HepG2 (cell line): ENCODE measurements around the gene BYSL. TPM values are rescaled to one million over a fixed set of nuclear protein-coding genes. Genes with fewer than 3 reads are reported as not detected.
A peak's percentile ranks its signal among the peaks of the same experiment; 100 is the strongest.

Experiments used
- CBX2 ChIP-seq, 2 experiments: fragments of 200-600 bp in 1 of 2; sonication (generic); formaldehyde crosslinking in 1 of 2; IDR thresholded peaks; 2 replicates each; pipeline versions ENCODE4 v1.7.0 to v1.8.1; 2018 to 2022; ENCODE audit warnings: low read depth in 2 of 2, low read length in 1 of 2, mild to moderate bottlenecking in 1 of 2, missing genetic modification reagents in 1 of 2
- KAT2B ChIP-seq: fragments of 150-350 bp; IDR thresholded peaks from 2 replicates; pipeline ENCODE4 v1.6.1; 2014; ENCODE audit warnings: low read depth, low read length, borderline replicate concordance
- MXI1 ChIP-seq: IDR thresholded peaks from 3 replicates; pipeline ENCODE4 v1.6.1; 2012; ENCODE audit warnings: low read depth, low read length, inconsistent platforms, borderline replicate concordance
- MYC ChIP-seq: sonication (generic); formaldehyde crosslinking; IDR thresholded peaks from 2 replicates; pipeline ENCODE4 v1.9.0; 2021; ENCODE audit warnings: missing genetic modification reagents, borderline replicate concordance
- NFYB ChIP-seq: sonication (generic); formaldehyde crosslinking; IDR thresholded peaks from 2 replicates; pipeline ENCODE4 v1.4.0; 2020; ENCODE audit warnings: missing genetic modification reagents
- PAWR ChIP-seq: sonication (generic); formaldehyde crosslinking; IDR thresholded peaks from 2 replicates; pipeline ENCODE4 v1.4.0; 2020; ENCODE audit warnings: missing genetic modification reagents, mild to moderate bottlenecking, borderline replicate concordance
- SMARCE1 ChIP-seq: fragments of 450-650 bp; IDR thresholded peaks from 2 replicates; pipeline ENCODE4 v1.6.1; 2017; ENCODE audit warnings: borderline replicate concordance
- SSRP1 ChIP-seq: IDR thresholded peaks from 2 replicates; pipeline ENCODE4 v1.6.1; 2016; ENCODE audit warnings: control low read depth
- ZNF24 ChIP-seq: fragments of 450-650 bp; IDR thresholded peaks from 2 replicates; pipeline ENCODE4 v1.6.1; 2017; ENCODE audit warnings: antibody characterized with exemption, mild to moderate bottlenecking
- ZNF766 ChIP-seq: sonication (generic); formaldehyde crosslinking; IDR thresholded peaks from 2 replicates; pipeline ENCODE4 v1.5.0; 2020; ENCODE audit warnings: missing genetic modification reagents, borderline replicate concordance
- ZNF776 ChIP-seq: sonication (generic); formaldehyde crosslinking; IDR thresholded peaks from 2 replicates; pipeline ENCODE4 v1.4.0; 2020; ENCODE audit warnings: mild to moderate bottlenecking, missing genetic modification reagents
- ZNF788 ChIP-seq: sonication (generic); formaldehyde crosslinking; IDR thresholded peaks from 2 replicates; pipeline ENCODE4 v1.5.0; 2020; ENCODE audit warnings: mild to moderate bottlenecking, missing genetic modification reagents, borderline replicate concordance
- ZSCAN21 ChIP-seq: sonication (generic); formaldehyde crosslinking; IDR thresholded peaks from 2 replicates; pipeline ENCODE4 v1.8.0; 2022; ENCODE audit warnings: mild to moderate bottlenecking, missing genetic modification reagents, moderate library complexity, borderline replicate concordance
- polyA plus RNA-seq, 8 experiments: library from polyadenylated mRNA; depleted of rRNA in 3 of 8; stranded (reverse) in 7 of 8; unstranded in 1 of 8; fragments of >200 nt; fragmentation: Illumina TruSeq in 4 of 8; extraction: Trizol in 4 of 8; gene quantifications; 2 replicates each; pipeline versions ENCODE4 v1.2.1 to v1.2.3, GENCODE V29; 2011 to 2016; ENCODE audit warnings: low read depth in 4 of 8, missing spikeins in 1 of 8, mixed read lengths in 1 of 8; ENCODE audit not compliant: insufficient read depth in 1 of 8
- total RNA-seq, 5 experiments: library from RNA; depleted of rRNA; stranded (reverse); fragments of >200 nt; fragmentation: Illumina TruSeq; extraction: Trizol; gene quantifications; 2 replicates each; pipeline ENCODE4 v1.2.3, GENCODE V29; 2016; ENCODE audit warnings: low read depth in 1 of 5
- TF ChIP-seq, protein P1 (sequence below): sonication (generic); formaldehyde crosslinking; IDR thresholded peaks from 2 replicates; pipeline ENCODE4 v1.5.1; 2020; ENCODE audit warnings: mild to moderate bottlenecking, missing genetic modification reagents, moderate library complexity
- TF ChIP-seq, protein P2 (sequence below): sonication (generic); formaldehyde crosslinking; IDR thresholded peaks from 2 replicates; pipeline ENCODE4 v1.4.0; 2020; ENCODE audit warnings: missing genetic modification reagents, borderline replicate concordance
- TF ChIP-seq, protein P3 (sequence below): sonication (generic); formaldehyde crosslinking; IDR thresholded peaks from 2 replicates; pipeline ENCODE4 v1.9.0; 2022; ENCODE audit warnings: missing genetic modification reagents, mild to moderate bottlenecking, borderline replicate concordance
- TF ChIP-seq, protein P4 (sequence below): sonication (generic); formaldehyde crosslinking; IDR thresholded peaks from 2 replicates; pipeline ENCODE4 v1.4.0; 2020; ENCODE audit warnings: low read depth, mild to moderate bottlenecking, missing genetic modification reagents

The BYSL gene
- total and polyA plus RNA-seq, 2 of the 13 experiments (the other 11 are each of a cell fraction or from before 2014, with no cell fraction given), result 27.9 to 28.6 TPM

DNA sequence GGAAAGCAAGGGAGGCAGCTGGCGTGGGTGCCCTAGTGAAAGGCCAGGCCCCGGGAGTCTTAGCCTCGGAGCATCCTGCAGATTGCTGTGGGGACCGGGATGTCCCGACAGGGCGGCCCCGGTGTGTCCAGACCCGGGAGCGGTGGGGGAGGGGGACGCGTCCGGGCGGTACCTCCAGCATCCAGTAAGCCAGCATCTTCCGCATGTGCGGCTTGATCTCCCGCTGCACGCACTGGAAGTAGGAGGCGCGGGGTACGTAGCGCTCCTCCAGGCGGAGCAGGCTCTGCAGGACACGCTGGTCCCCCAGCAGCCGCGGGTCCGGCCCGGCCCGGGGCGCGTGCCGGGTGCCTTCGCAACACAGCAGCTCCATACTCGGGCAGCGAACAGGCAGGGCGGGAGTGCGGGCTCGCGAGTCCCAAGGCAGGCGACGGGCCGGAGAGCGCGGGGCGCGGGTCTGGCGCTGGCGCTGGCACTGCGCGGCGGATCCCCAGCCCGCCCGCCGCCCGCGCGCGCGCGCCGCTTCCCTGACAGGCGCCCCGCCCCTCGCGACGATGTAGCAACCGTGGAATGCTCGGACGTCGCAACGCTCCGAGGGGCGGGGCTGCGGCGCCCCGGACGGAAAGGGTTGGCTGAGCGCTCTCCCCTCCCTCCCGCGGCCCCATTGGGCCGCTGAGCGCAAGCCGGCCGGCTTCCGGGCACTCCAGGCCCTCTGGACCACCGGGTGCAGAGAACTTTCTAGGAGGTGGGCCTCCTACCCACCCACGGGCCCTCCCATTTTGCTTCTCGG, 20.2 kb downstream of the BYSL start, which contains the start of gene CCND3 (continued):
- TF ChIP-seq, protein P1, sequence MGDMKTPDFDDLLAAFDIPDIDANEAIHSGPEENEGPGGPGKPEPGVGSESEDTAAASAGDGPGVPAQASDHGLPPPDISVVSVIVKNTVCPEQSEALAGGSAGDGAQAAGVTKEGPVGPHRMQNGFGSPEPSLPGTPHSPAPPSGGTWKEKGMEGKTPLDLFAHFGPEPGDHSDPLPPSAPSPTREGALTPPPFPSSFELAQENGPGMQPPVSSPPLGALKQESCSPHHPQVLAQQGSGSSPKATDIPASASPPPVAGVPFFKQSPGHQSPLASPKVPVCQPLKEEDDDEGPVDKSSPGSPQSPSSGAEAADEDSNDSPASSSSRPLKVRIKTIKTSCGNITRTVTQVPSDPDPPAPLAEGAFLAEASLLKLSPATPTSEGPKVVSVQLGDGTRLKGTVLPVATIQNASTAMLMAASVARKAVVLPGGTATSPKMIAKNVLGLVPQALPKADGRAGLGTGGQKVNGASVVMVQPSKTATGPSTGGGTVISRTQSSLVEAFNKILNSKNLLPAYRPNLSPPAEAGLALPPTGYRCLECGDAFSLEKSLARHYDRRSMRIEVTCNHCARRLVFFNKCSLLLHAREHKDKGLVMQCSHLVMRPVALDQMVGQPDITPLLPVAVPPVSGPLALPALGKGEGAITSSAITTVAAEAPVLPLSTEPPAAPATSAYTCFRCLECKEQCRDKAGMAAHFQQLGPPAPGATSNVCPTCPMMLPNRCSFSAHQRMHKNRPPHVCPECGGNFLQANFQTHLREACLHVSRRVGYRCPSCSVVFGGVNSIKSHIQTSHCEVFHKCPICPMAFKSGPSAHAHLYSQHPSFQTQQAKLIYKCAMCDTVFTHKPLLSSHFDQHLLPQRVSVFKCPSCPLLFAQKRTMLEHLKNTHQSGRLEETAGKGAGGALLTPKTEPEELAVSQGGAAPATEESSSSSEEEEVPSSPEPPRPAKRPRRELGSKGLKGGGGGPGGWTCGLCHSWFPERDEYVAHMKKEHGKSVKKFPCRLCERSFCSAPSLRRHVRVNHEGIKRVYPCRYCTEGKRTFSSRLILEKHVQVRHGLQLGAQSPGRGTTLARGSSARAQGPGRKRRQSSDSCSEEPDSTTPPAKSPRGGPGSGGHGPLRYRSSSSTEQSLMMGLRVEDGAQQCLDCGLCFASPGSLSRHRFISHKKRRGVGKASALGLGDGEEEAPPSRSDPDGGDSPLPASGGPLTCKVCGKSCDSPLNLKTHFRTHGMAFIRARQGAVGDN (CRISPR knock-in tag), result peak; percentile 83
- no peak for TF ChIP-seq ZNF24
- no peak for TF ChIP-seq ZNF776 (CRISPR knock-in tag)
- TF ChIP-seq ZNF766 (CRISPR knock-in tag), result peak; percentile 79; the same call in 1 of the 2 replicates
- TF ChIP-seq ZNF788, result no peak; the same call in none of the 2 replicates
- no peak for TF ChIP-seq SSRP1
- TF ChIP-seq PAWR (CRISPR knock-in tag), result no peak
- TF ChIP-seq MXI1, result peak; percentile 73; the same call in 1 of the 3 replicates
- no peak for TF ChIP-seq ZSCAN21 (CRISPR knock-in tag)
- TF ChIP-seq NFYB, result peak; percentile 71
- TF ChIP-seq, protein P2, sequence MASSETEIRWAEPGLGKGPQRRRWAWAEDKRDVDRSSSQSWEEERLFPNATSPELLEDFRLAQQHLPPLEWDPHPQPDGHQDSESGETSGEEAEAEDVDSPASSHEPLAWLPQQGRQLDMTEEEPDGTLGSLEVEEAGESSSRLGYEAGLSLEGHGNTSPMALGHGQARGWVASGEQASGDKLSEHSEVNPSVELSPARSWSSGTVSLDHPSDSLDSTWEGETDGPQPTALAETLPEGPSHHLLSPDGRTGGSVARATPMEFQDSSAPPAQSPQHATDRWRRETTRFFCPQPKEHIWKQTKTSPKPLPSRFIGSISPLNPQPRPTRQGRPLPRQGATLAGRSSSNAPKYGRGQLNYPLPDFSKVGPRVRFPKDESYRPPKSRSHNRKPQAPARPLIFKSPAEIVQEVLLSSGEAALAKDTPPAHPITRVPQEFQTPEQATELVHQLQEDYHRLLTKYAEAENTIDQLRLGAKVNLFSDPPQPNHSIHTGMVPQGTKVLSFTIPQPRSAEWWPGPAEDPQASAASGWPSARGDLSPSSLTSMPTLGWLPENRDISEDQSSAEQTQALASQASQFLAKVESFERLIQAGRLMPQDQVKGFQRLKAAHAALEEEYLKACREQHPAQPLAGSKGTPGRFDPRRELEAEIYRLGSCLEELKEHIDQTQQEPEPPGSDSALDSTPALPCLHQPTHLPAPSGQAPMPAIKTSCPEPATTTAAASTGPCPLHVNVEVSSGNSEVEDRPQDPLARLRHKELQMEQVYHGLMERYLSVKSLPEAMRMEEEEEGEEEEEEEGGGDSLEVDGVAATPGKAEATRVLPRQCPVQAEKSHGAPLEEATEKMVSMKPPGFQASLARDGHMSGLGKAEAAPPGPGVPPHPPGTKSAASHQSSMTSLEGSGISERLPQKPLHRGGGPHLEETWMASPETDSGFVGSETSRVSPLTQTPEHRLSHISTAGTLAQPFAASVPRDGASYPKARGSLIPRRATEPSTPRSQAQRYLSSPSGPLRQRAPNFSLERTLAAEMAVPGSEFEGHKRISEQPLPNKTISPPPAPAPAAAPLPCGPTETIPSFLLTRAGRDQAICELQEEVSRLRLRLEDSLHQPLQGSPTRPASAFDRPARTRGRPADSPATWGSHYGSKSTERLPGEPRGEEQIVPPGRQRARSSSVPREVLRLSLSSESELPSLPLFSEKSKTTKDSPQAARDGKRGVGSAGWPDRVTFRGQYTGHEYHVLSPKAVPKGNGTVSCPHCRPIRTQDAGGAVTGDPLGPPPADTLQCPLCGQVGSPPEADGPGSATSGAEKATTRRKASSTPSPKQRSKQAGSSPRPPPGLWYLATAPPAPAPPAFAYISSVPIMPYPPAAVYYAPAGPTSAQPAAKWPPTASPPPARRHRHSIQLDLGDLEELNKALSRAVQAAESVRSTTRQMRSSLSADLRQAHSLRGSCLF, result no peak
- TF ChIP-seq CBX2 (IDR thresholded peaks at IDR 0.05; ENCODE audit: low read depth, low read length), result no peak
- TF ChIP-seq CBX2 (CRISPR knock-in tag; IDR thresholded peaks at IDR 0.05; ENCODE audit: low read depth), result no peak
- TF ChIP-seq SMARCE1, result no peak
- TF ChIP-seq MYC (CRISPR knock-in tag), result peak; percentile 72
- TF ChIP-seq, protein P3, sequence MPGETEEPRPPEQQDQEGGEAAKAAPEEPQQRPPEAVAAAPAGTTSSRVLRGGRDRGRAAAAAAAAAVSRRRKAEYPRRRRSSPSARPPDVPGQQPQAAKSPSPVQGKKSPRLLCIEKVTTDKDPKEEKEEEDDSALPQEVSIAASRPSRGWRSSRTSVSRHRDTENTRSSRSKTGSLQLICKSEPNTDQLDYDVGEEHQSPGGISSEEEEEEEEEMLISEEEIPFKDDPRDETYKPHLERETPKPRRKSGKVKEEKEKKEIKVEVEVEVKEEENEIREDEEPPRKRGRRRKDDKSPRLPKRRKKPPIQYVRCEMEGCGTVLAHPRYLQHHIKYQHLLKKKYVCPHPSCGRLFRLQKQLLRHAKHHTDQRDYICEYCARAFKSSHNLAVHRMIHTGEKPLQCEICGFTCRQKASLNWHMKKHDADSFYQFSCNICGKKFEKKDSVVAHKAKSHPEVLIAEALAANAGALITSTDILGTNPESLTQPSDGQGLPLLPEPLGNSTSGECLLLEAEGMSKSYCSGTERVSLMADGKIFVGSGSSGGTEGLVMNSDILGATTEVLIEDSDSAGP (CRISPR knock-in tag), result peak; percentile 56; the same call in 1 of the 2 replicates
- TF ChIP-seq KAT2B, result no peak
- TF ChIP-seq, protein P4, sequence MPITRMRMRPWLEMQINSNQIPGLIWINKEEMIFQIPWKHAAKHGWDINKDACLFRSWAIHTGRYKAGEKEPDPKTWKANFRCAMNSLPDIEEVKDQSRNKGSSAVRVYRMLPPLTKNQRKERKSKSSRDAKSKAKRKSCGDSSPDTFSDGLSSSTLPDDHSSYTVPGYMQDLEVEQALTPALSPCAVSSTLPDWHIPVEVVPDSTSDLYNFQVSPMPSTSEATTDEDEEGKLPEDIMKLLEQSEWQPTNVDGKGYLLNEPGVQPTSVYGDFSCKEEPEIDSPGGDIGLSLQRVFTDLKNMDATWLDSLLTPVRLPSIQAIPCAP (CRISPR knock-in tag), result no peak
